Keratinocyte (primary cell): ENCODE results near the gene KCNMB3. TPM values are rescaled to one million over a fixed set of nuclear protein-coding genes. Genes with fewer than 3 reads are reported as not detected.

ENCODE experiments used
- DNase-seq: peaks from one replicate; pipeline ENCODE4 v3.0.0-alpha.2; 2011; ENCODE audit warnings: low read depth, missing footprints, low spot score
- FAIRE-seq: peaks from 2 replicates; lab custom pipeline; 2011; peaks lifted over from hg19 to GRCh38; lab: Jason Lieb, UNC
- H2AFZ ChIP-seq: 2 replicates; pipeline ENCODE4 v1.6.0; 2012; ENCODE audit warnings: low read length, control low read depth, inconsistent platforms; ENCODE audit not compliant: control insufficient read depth
- H3K27ac ChIP-seq: 2 replicates; pipeline ENCODE4 v1.5.1; 2011; ENCODE audit warnings: low read length; ENCODE audit not compliant: control insufficient read depth, insufficient read depth
- H3K27me3 ChIP-seq: 3 replicates; pipeline ENCODE4 v1.6.0; 2011; ENCODE audit warnings: low read length; ENCODE audit not compliant: control insufficient read depth, insufficient read depth; ENCODE audit errors: extremely low read depth
- H3K36me3 ChIP-seq, 2 experiments: 2 replicates in 1 of 2; 3 replicates in 1 of 2; pipeline ENCODE4 v1.5.1; 2011; ENCODE audit warnings: low read length in 2 of 2, mild to moderate bottlenecking in 1 of 2; ENCODE audit not compliant: control insufficient read depth in 2 of 2, insufficient read depth in 2 of 2; ENCODE audit errors: extremely low read depth in 1 of 2
- H3K4me1 ChIP-seq: 3 replicates; pipeline ENCODE4 v1.5.1; 2011; ENCODE audit warnings: low read length; ENCODE audit not compliant: control insufficient read depth, insufficient read depth; ENCODE audit errors: extremely low read depth
- H3K4me2 ChIP-seq: 3 replicates; pipeline ENCODE4 v1.6.0; 2011; ENCODE audit warnings: low read depth, low read length; ENCODE audit not compliant: control insufficient read depth, insufficient read depth; ENCODE audit errors: extremely low read depth
- H3K4me3 ChIP-seq, 3 experiments: fragments of 200-600 bp in 1 of 3; sonication (generic) in 1 of 3; 2 replicates in 2 of 3; 3 replicates in 1 of 3; pipeline ENCODE4 v1.5.1; 2011 to 2016; ENCODE audit warnings: low read length in 3 of 3, mild to moderate bottlenecking in 3 of 3, control low read depth in 2 of 3, inconsistent platforms in 1 of 3, low read depth in 1 of 3, mixed read lengths in 1 of 3, mixed run types in 1 of 3, moderate library complexity in 1 of 3; ENCODE audit not compliant: control insufficient read depth in 2 of 3, insufficient read depth in 2 of 3; ENCODE audit errors: extremely low read depth in 1 of 3
- H3K79me2 ChIP-seq: 2 replicates; pipeline ENCODE4 v1.6.0; 2012; ENCODE audit warnings: low read length; ENCODE audit not compliant: control insufficient read depth, insufficient read depth
- H3K9ac ChIP-seq: 3 replicates; pipeline ENCODE4 v1.6.0; 2011; ENCODE audit warnings: low read length; ENCODE audit not compliant: control insufficient read depth, insufficient read depth; ENCODE audit errors: extremely low read depth
- H3K9me1 ChIP-seq: 3 replicates; pipeline ENCODE4 v1.6.0; 2011; ENCODE audit warnings: low read length; ENCODE audit not compliant: control insufficient read depth, insufficient read depth; ENCODE audit errors: extremely low read depth
- H3K9me3 ChIP-seq: 2 replicates; pipeline ENCODE4 v1.5.1; 2012; ENCODE audit warnings: low read depth, low read length; ENCODE audit not compliant: control insufficient read depth
- H4K20me1 ChIP-seq: 3 replicates; pipeline ENCODE4 v1.6.0; 2011; ENCODE audit warnings: low read length; ENCODE audit not compliant: control insufficient read depth, insufficient read depth; ENCODE audit errors: extremely low read depth
- CTCF ChIP-seq, 3 experiments: IDR thresholded peaks in 1 of 3; conservative IDR thresholded peaks in 1 of 3; optimal IDR thresholded peaks in 1 of 3; 2 replicates in 2 of 3; 3 replicates in 1 of 3; pipeline versions ENCODE3 to v1.5.1; 2011; ENCODE audit warnings: low read length in 3 of 3, mild to moderate bottlenecking in 3 of 3, moderate library complexity in 2 of 3, control low read depth in 1 of 3, inconsistent platforms in 1 of 3; ENCODE audit not compliant: insufficient read depth in 2 of 3; ENCODE audit errors: extremely low read depth in 1 of 3
- EZH2 ChIP-seq: IDR thresholded peaks from one replicate; pipeline ENCODE4 v1.6.1; 2012; ENCODE audit warnings: inconsistent platforms, mild to moderate bottlenecking, low read length, moderate library complexity
- dilution Hi-C: fragments of 300-500 bp; cut with MboI; formaldehyde crosslinking; loops from one replicate; pipeline ENCODE4 v1.7.0; 2020; ENCODE audit warnings: low sequenced_read_pairs; ENCODE audit not compliant: extremely low pct_ligation_motif_present
- polyA plus RNA-seq, 5 experiments: library from polyadenylated mRNA; depleted of rRNA in 3 of 5; stranded (reverse) in 3 of 5; stranded (forward) in 1 of 5; unstranded in 1 of 5; fragments of >200 nt; gene quantifications; 1 replicate in 1 of 5; 2 replicates in 3 of 5; 3 replicates in 1 of 5; pipeline versions ENCODE4 v1.2.1 to v1.2.3, GENCODE V29; 2011 to 2012; ENCODE audit warnings: missing spikeins in 2 of 5, low read depth in 1 of 5, low replicate concordance in 1 of 5

The KCNMB3 gene
- polyA plus RNA-seq, 1 donor (not counting 4 experiments of a cell fraction or from before 2014, with no cell fraction given), result 1.00 TPM

DNA sequence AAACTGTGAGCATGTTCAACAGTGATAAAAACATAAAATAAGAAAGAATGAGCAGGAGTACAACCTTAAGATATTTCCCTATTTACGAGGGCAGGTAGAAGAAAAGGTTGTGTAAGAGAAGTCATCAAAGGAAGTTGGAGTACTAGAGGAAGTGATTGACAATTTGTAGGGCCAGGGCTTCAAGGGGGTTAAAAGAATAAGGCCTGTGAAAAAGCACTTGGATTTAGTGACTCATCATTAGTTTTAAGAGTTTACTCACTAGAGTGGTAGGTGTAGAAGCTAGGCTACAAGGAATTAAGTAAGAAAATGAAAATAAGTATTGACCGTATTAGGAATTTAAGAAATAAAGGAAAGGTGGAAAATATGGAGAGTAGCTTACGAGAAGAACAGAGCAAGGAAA is 23.6 kb downstream of the KCNMB3 start:
- no peak overlapping the region for H3K4me2 ChIP-seq
- dilution Hi-C loops, result no loop called here
- no peaks in the 10 kb centered on the region for H3K9me3 ChIP-seq
- TF ChIP-seq CTCF (optimal IDR thresholded peaks at IDR 0.05 in 1 of 3, IDR thresholded peaks at IDR 0.05 in 1 of 3, conservative IDR thresholded peaks at IDR 0.05 in 1 of 3; ENCODE audit: extremely low read depth in 1 of 3, insufficient read depth in 2 of 3, low read length in 3 of 3) (no peak), EZH2 (no peak)
- peaks cover 2% of the 10 kb centered on the region for H3K9me1 ChIP-seq
- H3K4me3 ChIP-seq, result no peak overlapping the region
- DNase-seq, result no peak
- peaks cover 0 to 2% of the 10 kb centered on the region in 2 experiments for H3K36me3 ChIP-seq
- no peaks in the 10 kb centered on the region for H3K27me3 ChIP-seq
- no peak overlapping the region for H2AFZ ChIP-seq
- no peak for FAIRE-seq
- H4K20me1 ChIP-seq, result no peaks in the 10 kb centered on the region
- H3K9ac ChIP-seq, result no peak overlapping the region
- H3K4me1 ChIP-seq, result no peaks in the 10 kb centered on the region
- no peak overlapping the region for H3K27ac ChIP-seq
- no peaks in the 10 kb centered on the region for H3K79me2 ChIP-seq

DNA sequence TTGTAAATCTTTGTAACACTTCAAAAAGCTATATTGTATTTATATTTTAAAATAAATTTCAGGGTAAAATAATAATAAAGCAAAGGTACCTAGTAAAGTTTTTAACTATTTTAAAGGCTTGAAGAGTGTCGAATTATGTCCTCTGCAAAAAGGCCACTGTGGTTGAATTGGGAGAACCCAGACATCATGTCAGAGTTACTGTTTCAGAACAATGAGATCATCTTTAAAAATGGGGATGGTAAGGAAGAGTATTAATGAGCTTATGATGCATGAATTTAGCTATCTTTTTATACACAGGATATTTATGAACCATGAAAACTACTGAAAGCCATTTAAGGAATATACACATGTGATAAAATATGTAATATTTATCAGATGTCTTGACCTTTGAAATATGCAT is 26.3 kb downstream of the KCNMB3 start:
- peaks cover 0 to 2% of the 10 kb centered on the region in 2 experiments for H3K36me3 ChIP-seq
- dilution Hi-C loops, result no loop called here
- H3K27me3 ChIP-seq, result no peaks in the 10 kb centered on the region
- DNase-seq, result no peak
- H3K4me2 ChIP-seq, result no peak overlapping the region
- no peaks in the 10 kb centered on the region for H3K9me3 ChIP-seq
- H3K9ac ChIP-seq, result no peak overlapping the region
- no peaks in the 10 kb centered on the region for H3K79me2 ChIP-seq
- H3K4me3 ChIP-seq, result no peak overlapping the region
- no peaks in the 10 kb centered on the region for H3K4me1 ChIP-seq
- peaks cover 2% of the 10 kb centered on the region for H3K9me1 ChIP-seq
- no peak for FAIRE-seq
- H2AFZ ChIP-seq, result no peak overlapping the region
- no peaks in the 10 kb centered on the region for H4K20me1 ChIP-seq
- H3K27ac ChIP-seq, result no peak overlapping the region
- TF ChIP-seq CTCF (optimal IDR thresholded peaks at IDR 0.05 in 1 of 3, IDR thresholded peaks at IDR 0.05 in 1 of 3, conservative IDR thresholded peaks at IDR 0.05 in 1 of 3; ENCODE audit: extremely low read depth in 1 of 3, insufficient read depth in 2 of 3, low read length in 3 of 3) (no peak), EZH2 (no peak)
